Vagina (tissue), 2 donors: ENCODE data around the gene NAPB. TPM values are rescaled to one million over a fixed set of nuclear protein-coding genes. Genes with fewer than 3 reads are reported as not detected.

Experiments
- DNase-seq, 2 donors: peaks; one replicate each; pipeline ENCODE4 v3.0.0-alpha.2; 2017; ENCODE audit errors: extremely low spot score in 2 of 2
- H3K27ac ChIP-seq: fragments of 200-600 bp; sonication (generic); one replicate; pipeline ENCODE4 v1.5.1; 2019
- H3K27me3 ChIP-seq: fragments of 200-600 bp; sonication (generic); one replicate; pipeline ENCODE4 v1.5.1; 2019
- H3K36me3 ChIP-seq, 2 donors: fragments of 200-600 bp; sonication (generic); one replicate each; pipeline ENCODE4 v1.5.1; 2017 to 2019
- H3K4me1 ChIP-seq: fragments of 200-600 bp; sonication (generic); one replicate; pipeline ENCODE4 v1.5.1; 2019
- H3K4me3 ChIP-seq, 2 donors: fragments of 200-600 bp; sonication (generic); 1 replicate in 1 of 2; 2 replicates in 1 of 2; pipeline ENCODE4 v1.5.1; 2016 to 2019
- H3K9me3 ChIP-seq: fragments of 200-600 bp; sonication (generic); one replicate; pipeline ENCODE4 v1.5.1; 2019
- CTCF ChIP-seq, 3 experiments: fragments of 450-650 bp in 2 of 3; fragments of 200-600 bp in 1 of 3; sonication (generic) in 1 of 3; IDR thresholded peaks; one replicate each; pipeline ENCODE4 v1.5.1; 2017 to 2019; ENCODE audit warnings: antibody characterized with exemption in 3 of 3, mild to moderate bottlenecking in 2 of 3, moderate library complexity in 2 of 3
- POLR2A ChIP-seq, 2 donors: fragments of 450-650 bp; IDR thresholded peaks; one replicate each; pipeline ENCODE4 v1.6.1; 2017; ENCODE audit warnings: antibody characterized with exemption in 2 of 2, mild to moderate bottlenecking in 2 of 2, moderate library complexity in 2 of 2
- POLR2AphosphoS5 ChIP-seq, 2 donors: sonication (generic); formaldehyde crosslinking; IDR thresholded peaks; one replicate each; pipeline ENCODE4 v1.9.0; 2017; ENCODE audit warnings: antibody characterized with exemption in 2 of 2, mild to moderate bottlenecking in 2 of 2, low read depth in 1 of 2; ENCODE audit not compliant: insufficient read depth in 1 of 2
- intact Hi-C: fragments of 100-400 bp; cut with DNase I; formaldehyde crosslinking; loops from one replicate; pipeline ENCODE4 v1.15.1; 2023
- total RNA-seq: library from RNA; depleted of rRNA; stranded (reverse); fragments of >200 nt; gene quantifications from one replicate; pipeline ENCODE4 v1.2.3, GENCODE V29; 2016

NAPB gene
- total RNA-seq, 1 donor from 2014 or later: 28.5 TPM

DNA sequence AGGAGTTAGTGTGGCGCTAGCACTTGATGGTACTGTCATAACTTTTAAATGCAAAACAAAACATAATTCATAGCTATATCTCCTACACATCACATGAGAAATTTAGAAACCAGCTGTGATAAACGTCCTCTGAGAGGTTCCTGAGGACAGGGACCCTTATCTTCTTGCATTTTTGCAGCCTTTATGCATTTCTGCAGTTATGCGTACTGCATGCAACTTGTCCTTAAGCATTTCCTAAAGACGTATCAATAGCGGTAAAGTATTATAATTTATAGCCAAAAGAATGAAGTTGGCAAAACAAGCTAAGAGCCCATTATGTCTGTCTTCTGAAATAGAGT is 1.7 kb downstream of the NAPB start:
- TF ChIP-seq POLR2AphosphoS5 (IDR thresholded peaks at IDR 0.05; ENCODE audit: insufficient read depth in 1 of 2, low read depth in 1 of 2): no peak
- no peak for TF ChIP-seq CTCF (IDR thresholded peaks at IDR 0.05)
- TF ChIP-seq POLR2A (IDR thresholded peaks at IDR 0.05): no peak
- no peaks in the 10 kb centered on the region for H3K27me3 ChIP-seq
- peak overlapping the region; percentile 97 for H3K27ac ChIP-seq
- no peaks in the 10 kb centered on the region for H3K36me3 ChIP-seq
- DNase-seq: no peak
- peaks cover 43% of the 10 kb centered on the region for H3K4me1 ChIP-seq
- intact Hi-C loops: no loop called here
- peak overlapping the region; percentile 89 to 98 for H3K4me3 ChIP-seq
- H3K9me3 ChIP-seq: no peaks in the 10 kb centered on the region

DNA sequence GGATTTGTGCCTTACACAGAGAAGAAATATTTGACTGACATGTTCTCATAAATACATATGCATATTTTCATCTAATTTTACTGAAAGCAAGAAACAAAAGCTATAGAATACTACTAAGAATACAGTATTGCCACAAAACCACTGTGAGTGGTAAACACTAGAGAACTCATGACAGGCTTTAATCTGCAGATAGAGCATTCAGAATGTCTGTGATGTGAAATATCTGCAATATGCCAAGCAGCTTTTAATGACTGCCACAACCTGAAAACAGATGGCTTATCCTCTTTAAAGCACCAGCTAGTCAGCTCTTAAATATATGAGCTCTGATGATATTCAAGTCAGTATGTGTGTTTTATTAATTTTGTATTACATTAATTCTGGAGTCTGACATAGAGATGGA is 3.4 kb downstream of the NAPB start:
- no peak for TF ChIP-seq CTCF (IDR thresholded peaks at IDR 0.05)
- TF ChIP-seq POLR2AphosphoS5 (IDR thresholded peaks at IDR 0.05; ENCODE audit: insufficient read depth in 1 of 2, low read depth in 1 of 2): no peak
- TF ChIP-seq POLR2A (IDR thresholded peaks at IDR 0.05): no peak
- peaks cover 43% of the 10 kb centered on the region for H3K4me1 ChIP-seq
- intact Hi-C loops: no loop called here
- no peak overlapping the region for H3K4me3 ChIP-seq
- H3K9me3 ChIP-seq: no peaks in the 10 kb centered on the region
- DNase-seq: no peak
- no peaks in the 10 kb centered on the region for H3K27me3 ChIP-seq
- H3K36me3 ChIP-seq: no peaks in the 10 kb centered on the region
- H3K27ac ChIP-seq: no peak overlapping the region

DNA sequence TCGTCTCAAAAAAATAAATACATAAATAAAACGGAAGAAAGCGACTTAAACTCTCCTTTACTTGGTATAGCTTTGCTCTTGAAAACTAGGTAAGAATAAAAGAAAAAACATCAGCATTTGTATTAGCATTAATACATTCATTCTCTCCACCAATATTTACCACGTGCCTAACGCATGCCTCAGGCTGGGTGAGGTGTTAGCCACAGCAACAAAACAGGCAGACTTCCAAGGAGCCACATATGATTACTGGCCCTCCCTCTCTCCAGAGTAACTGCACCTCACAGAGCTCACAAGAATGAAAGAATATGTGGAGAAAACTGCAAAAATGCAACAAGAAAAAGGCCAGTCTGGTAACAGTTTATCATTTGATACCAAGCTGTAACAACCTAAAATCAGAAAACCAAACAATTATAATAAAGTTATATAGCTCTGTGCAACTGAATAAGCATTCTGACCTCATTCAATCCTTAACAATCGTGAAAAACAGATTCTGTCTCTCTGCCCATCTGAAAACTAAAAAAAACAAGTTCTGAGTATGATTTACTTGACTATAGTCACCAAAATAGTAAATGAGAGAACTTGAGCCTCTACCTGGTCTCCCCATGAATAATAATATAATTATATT is 5.2 kb downstream of the NAPB start:
- no peaks in the 10 kb centered on the region for H3K9me3 ChIP-seq

DNA sequence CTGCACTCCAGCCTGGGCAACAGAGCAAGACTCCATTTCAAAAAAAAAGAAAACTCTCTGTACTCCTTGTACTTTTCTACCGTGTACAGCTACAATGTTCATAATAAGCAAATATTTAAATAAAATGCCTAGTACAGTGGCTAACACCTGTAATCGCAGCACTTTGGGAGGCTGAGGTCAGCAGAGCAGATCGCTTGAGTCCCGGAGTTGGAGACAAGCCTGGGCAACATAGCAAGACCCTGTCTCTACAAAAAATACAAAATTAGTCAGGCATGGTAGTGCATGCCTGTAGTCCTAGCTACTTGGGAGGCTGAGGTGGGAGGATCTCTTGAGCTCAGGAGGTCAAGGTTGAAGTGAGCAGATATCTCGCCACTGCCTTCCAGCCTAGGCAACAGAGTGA is 5.7 kb downstream of the NAPB start:
- no peaks in the 10 kb centered on the region for H3K9me3 ChIP-seq
- H3K36me3 ChIP-seq: no peaks in the 10 kb centered on the region
- no peak overlapping the region for H3K27ac ChIP-seq
- peaks cover 52% of the 10 kb centered on the region for H3K4me1 ChIP-seq
- DNase-seq: no peak
- no peaks in the 10 kb centered on the region for H3K27me3 ChIP-seq
- no peak for TF ChIP-seq POLR2A (IDR thresholded peaks at IDR 0.05)
- TF ChIP-seq POLR2AphosphoS5 (IDR thresholded peaks at IDR 0.05; ENCODE audit: insufficient read depth in 1 of 2, low read depth in 1 of 2): no peak
- TF ChIP-seq CTCF (IDR thresholded peaks at IDR 0.05): no peak
- intact Hi-C loops: no loop called here
- no peak overlapping the region for H3K4me3 ChIP-seq

More for the DNA sequence above, 5.2 kb downstream of the NAPB start:
- intact Hi-C loops: no loop called here
- H3K36me3 ChIP-seq: no peaks in the 10 kb centered on the region
- DNase-seq: no peak
- TF ChIP-seq POLR2AphosphoS5 (IDR thresholded peaks at IDR 0.05; ENCODE audit: insufficient read depth in 1 of 2, low read depth in 1 of 2): no peak
- no peak for TF ChIP-seq CTCF (IDR thresholded peaks at IDR 0.05)
- TF ChIP-seq POLR2A (IDR thresholded peaks at IDR 0.05): no peak
- H3K27me3 ChIP-seq: no peaks in the 10 kb centered on the region
- peaks cover 51% of the 10 kb centered on the region for H3K4me1 ChIP-seq
- no peak overlapping the region for H3K4me3 ChIP-seq
- no peak overlapping the region for H3K27ac ChIP-seq

GRCh38 chr20:23414526-23415188 is 6.6 kb downstream of the NAPB start:
- H3K4me1 ChIP-seq: peaks cover 48% of the 10 kb centered on the region

More at GRCh38 chr20:23414526-23415188, 6.6 kb downstream of the NAPB start:
- H3K27me3 ChIP-seq: no peaks in the 10 kb centered on the region
- DNase-seq: no peak
- H3K36me3 ChIP-seq: no peaks in the 10 kb centered on the region
- intact Hi-C loops: no loop called here
- no peak for TF ChIP-seq CTCF (IDR thresholded peaks at IDR 0.05)
- TF ChIP-seq POLR2AphosphoS5 (IDR thresholded peaks at IDR 0.05; ENCODE audit: insufficient read depth in 1 of 2, low read depth in 1 of 2): no peak
- TF ChIP-seq POLR2A (IDR thresholded peaks at IDR 0.05): no peak
- no peak overlapping the region for H3K27ac ChIP-seq
- H3K9me3 ChIP-seq: no peaks in the 10 kb centered on the region
- no peak overlapping the region for H3K4me3 ChIP-seq
